Kidney epithelial cell (primary cell): ENCODE measurements around the gene KYAT1. TPM values are rescaled to one million over a fixed set of nuclear protein-coding genes. Genes with fewer than 3 reads are reported as not detected.

Source experiments
- DNase-seq: peaks from one replicate; pipeline ENCODE4 v3.0.0-alpha.2; 2010; ENCODE audit warnings: low read depth
- H3K27me3 ChIP-seq: 2 replicates; pipeline ENCODE4 v1.6.0; 2011; ENCODE audit warnings: low read length; ENCODE audit not compliant: control insufficient read depth, insufficient read depth
- H3K36me3 ChIP-seq: 2 replicates; pipeline ENCODE4 v1.5.1; 2011; ENCODE audit warnings: low read length; ENCODE audit not compliant: control insufficient read depth, insufficient read depth
- H3K4me3 ChIP-seq: 2 replicates; pipeline ENCODE4 v1.5.1; 2011; ENCODE audit warnings: low read depth, mild to moderate bottlenecking, control low read depth, low read length
- total RNA-seq: library from RNA; depleted of rRNA; stranded (reverse); fragments of >200 nt; gene quantifications from 2 replicates; pipeline ENCODE4 v1.2.3, GENCODE V29; 2015
- TF ChIP-seq, protein P1 (sequence below): IDR thresholded peaks from 2 replicates; pipeline ENCODE4 v1.5.1; 2011; ENCODE audit warnings: mild to moderate bottlenecking, moderate library complexity, low read length, control low read depth, inconsistent platforms; ENCODE audit not compliant: insufficient read depth, poor library complexity, severe bottlenecking

Gene KYAT1
- total RNA-seq, 1 donor from 2014 or later, result 6.8 TPM

DNA sequence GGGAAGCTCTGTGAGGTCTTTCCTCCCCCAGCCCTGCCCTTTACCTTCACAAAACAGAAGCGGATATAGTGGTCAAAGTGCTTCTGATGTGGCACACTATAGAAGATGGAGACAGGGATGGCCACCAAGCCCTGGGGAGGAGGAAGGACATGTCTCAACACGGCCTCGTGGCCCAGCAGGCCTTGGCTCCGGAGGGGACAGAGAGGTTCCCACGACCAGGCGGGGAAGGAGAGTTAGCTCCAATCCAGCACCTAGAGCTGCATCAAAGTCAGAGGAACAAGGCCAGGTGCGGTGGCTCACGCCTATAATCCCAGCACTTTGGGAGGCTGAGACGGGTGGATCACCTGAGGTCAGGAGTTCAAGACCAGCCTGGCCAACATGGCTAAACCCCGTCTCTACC is 48.1 kb downstream of the KYAT1 start:
- no peaks in the 10 kb centered on the region for H3K27me3 ChIP-seq
- H3K4me3 ChIP-seq, result no peak overlapping the region
- DNase-seq, result no peak
- TF ChIP-seq, protein P1, sequence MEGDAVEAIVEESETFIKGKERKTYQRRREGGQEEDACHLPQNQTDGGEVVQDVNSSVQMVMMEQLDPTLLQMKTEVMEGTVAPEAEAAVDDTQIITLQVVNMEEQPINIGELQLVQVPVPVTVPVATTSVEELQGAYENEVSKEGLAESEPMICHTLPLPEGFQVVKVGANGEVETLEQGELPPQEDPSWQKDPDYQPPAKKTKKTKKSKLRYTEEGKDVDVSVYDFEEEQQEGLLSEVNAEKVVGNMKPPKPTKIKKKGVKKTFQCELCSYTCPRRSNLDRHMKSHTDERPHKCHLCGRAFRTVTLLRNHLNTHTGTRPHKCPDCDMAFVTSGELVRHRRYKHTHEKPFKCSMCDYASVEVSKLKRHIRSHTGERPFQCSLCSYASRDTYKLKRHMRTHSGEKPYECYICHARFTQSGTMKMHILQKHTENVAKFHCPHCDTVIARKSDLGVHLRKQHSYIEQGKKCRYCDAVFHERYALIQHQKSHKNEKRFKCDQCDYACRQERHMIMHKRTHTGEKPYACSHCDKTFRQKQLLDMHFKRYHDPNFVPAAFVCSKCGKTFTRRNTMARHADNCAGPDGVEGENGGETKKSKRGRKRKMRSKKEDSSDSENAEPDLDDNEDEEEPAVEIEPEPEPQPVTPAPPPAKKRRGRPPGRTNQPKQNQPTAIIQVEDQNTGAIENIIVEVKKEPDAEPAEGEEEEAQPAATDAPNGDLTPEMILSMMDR, result no peak
- no peaks in the 10 kb centered on the region for H3K36me3 ChIP-seq

DNA sequence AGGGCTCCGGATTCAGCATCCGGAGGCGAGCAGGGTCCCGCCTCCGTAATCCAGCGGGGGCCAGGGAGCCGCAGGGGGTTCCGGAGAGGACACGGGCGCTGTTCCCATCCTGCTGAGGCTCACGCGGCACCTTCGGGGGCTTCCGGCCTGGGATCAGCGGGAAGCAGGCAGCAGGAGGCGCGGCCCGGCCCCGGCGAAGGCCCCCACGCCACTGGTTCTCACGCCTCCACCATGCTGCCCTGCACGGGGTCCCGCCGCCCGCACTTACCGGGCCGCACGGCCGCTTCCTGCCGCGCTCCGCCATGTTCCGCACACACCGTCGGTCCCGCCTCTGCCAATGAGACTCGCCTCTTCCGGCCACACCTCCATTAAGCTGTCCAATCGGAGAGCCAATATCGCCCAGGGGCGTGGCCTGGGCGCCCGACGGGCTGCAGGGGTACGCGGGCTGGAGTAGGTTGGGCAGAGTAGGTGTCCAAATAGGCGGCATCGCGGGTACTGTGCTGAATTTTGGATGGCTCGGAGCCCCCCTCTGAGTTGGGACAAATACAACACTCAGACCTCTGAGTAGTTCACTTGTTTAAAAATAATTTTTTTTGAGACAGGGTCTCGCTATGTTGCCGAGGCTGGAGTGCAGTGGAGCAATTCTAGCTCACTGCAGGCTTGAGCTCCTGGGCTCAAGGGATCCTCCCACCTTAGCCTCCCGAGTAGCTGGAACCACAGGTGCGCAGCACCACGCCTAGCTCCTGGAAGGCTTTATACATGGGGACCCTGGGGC is 52.1 kb downstream of the KYAT1 start, which contains the start of gene SPOUT1:
Gene SPOUT1 (minus strand): TSS at position 318 of the 775 bp plus-strand sequence. CDS start 14 bp downstream, at position 304.
- H3K4me3 ChIP-seq, result peak within 1 kb of the TSS; percentile 82
- H3K27me3 ChIP-seq, result no peaks in the 10 kb centered on the region
- peak; percentile 71 for DNase-seq
- H3K36me3 ChIP-seq, result peaks cover 2% of the 10 kb centered on the region
- TF ChIP-seq, protein P1, result no peak

DNA sequence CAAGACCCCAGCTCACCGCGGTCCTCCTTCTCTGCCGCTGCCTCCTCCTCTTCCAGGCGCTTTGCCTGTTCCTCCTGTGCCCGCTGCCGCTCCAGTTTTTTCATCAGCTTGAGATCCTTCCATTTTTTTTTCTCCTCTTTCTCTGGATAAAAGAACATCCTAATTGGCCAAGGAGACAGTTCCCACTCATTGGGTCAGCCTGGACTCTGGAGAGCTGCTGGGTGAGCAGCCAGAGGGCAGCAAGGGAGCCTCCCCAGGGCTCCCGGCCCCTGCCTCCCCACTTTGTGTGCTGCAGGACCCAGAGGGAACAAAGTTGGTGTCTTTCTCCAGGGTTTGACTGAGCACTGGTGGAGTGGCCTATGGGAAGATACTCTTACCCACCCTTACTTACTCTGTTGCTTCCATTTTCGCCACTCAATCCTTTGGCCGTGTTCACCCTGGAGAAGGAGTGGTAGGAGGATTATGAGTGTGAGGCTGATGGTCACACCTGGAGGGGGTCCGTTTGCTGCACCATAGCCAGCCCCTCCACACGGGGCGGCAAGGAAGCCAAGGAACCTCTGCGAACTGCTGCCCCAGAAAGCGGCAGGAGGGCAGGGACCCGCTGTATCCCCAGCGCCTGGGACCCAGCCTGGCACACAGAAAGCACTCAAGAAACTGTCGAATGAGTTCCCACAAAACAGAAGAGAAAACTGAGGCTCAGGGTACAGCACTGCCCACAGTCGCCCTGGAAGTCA is 52.9 kb downstream of the KYAT1 start:
- TF ChIP-seq, protein P1, result no peak
- H3K36me3 ChIP-seq, result peaks cover 2% of the 10 kb centered on the region

DNA sequence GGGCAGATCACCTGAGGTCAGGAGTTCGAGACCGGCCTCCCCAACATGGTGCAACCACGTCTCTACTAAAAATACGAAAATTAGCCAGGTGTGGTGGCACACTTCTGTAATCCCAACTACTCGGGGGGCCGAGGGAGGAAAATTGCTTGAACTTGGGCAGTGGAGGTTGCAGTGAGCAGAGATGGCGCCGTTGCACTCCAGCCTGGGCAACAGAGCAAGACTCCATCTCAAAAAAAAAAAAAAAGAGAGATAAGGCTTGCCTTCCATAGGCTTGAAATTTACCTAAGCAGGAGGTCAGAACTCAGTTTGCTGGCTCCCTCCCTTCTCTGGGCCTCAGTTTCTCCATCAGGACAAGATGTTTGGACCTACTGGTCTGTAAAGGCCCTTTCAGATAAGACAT is 53.5 kb downstream of the KYAT1 start:
- TF ChIP-seq, protein P1, result no peak
- peaks cover 2% of the 10 kb centered on the region for H3K36me3 ChIP-seq
- no peak for DNase-seq
- H3K27me3 ChIP-seq, result no peaks in the 10 kb centered on the region
- H3K4me3 ChIP-seq, result no peak overlapping the region

More for the DNA sequence above, 52.9 kb downstream of the KYAT1 start:
- Histone ChIP-seq H3K27me3 (no peaks in the 10 kb centered on the region), H3K4me3 (peak overlapping the region; percentile 82)
- DNase-seq, result no peak

DNA sequence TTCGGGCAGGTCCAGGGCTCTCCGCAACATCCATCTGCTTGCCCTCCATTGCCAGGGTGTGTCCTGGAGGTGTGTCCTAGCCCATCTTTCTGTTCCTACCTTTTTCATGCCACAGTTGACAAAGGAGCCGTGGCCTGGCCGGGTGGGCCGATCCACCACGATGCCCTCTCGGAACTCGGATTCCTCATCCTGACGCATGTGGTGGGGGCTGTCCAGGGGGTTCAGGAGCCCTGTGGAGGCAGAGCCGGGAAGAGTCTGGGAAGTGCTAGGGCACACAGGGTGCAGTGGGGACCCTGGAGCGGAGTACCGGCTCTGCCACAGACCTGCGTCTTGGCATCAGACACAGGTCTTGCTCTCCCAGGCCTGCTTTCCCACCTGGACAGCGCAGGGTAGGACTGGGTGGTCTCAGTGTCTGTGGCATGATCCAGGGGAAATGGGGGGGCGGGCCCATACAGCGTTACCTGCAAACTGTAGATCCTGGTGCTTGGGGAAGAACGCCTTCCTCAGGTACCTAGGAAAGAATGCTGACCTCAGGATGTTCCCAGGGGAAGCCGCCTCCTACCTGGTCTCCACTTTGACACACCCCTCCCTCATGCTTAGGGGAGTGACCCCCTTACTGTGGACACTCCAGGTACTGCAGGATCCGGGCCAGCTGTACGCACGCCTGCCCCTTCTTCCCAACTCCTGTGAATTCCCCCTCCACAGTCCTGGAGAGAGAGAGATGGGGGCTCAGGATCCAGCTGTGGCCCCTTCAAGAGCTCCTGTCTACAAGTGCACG is 55.6 kb downstream of the KYAT1 start:
- H3K27me3 ChIP-seq, result no peaks in the 10 kb centered on the region
- TF ChIP-seq, protein P1, result peak; percentile 6
- H3K4me3 ChIP-seq, result no peak overlapping the region
- peaks cover 2% of the 10 kb centered on the region for H3K36me3 ChIP-seq
- DNase-seq, result no peak
